GM12892 (cell line): ENCODE measurements around the gene FRY.

ENCODE experiments used
- DNase-seq: peaks from one replicate; pipeline ENCODE4 v3.0.0; 2011; ENCODE audit not compliant: insufficient read length
- FAIRE-seq: peaks from 2 replicates; lab custom pipeline; 2011; peaks lifted over from hg19 to GRCh38; lab: Jason Lieb, UNC
- POLR2A ChIP-seq: IDR thresholded peaks from 2 replicates; pipeline ENCODE4 v1.6.1; 2011; ENCODE audit warnings: low read depth, low read length, control low read depth
- POLR2AphosphoS5 ChIP-seq: IDR thresholded peaks from 2 replicates; pipeline ENCODE4 v1.6.1; 2011; ENCODE audit warnings: low read depth, low read length, control low read depth
- TAF1 ChIP-seq: IDR thresholded peaks from 2 replicates; pipeline ENCODE4 v1.6.1; 2011; ENCODE audit warnings: low read depth, mild to moderate bottlenecking, control low read depth, low read length, borderline replicate concordance

The FRY gene

DNA sequence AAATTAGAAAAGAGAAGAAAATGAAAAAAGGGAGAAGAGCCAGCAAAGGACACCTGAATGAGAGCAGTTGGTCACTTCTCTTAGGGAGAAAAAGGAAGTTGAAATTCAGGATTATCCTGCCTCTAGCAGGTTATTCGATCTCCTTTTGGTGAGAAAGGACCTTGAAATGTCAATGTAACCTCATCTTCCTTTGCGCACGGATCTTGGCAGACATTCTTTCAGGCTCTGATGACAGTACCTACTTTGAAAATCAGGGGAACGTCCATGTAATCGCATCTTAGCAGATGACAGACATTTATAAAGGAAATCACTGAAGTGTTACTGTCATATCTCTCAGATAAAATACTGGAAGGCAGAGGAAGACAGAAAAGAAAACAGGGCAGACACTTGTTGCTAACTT is 36.7 kb downstream of the FRY start:
- FAIRE-seq, result no peak

GRCh38 chr13:32073180-32073864 is 41.7 kb downstream of the FRY start:
- FAIRE-seq (no peak), DNase-seq (no peak)
- TF ChIP-seq POLR2AphosphoS5, result no peak
- no peak for TF ChIP-seq POLR2A
- no peak for TF ChIP-seq TAF1

More for the DNA sequence above, 36.7 kb downstream of the FRY start:
- TF ChIP-seq TAF1, result no peak
- DNase-seq, result no peak

GRCh38 chr13:32075170-32075851 is 43.7 kb downstream of the FRY start:
- TF ChIP-seq POLR2A (no peak), TAF1 (no peak), POLR2AphosphoS5 (no peak)
- FAIRE-seq (no peak), DNase-seq (no peak)

- FAIRE-seq, result no peak
- no peak for DNase-seq
Measured at GRCh38 chr13:32079587-32079986, 48.0 kb downstream of the FRY start.

DNA sequence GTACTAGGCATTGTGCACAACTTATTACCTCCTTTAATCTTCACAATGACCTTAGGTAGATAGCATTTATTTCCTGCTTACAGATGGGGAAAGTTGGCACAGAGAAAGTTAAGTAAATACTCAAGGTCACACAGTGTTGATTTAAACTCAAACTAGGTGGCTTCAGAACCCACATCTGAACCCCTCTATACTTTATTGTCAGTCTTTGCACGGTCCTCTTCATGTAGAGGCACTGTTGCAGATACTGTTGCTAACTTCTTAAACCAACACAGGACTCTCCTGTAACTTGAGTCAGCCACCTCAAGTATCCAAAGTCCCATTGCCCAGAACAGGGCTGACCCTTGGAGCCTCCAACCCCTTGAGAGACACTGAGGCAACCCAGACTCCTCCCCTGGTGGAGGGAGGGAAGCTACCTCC is 48.8 kb downstream of the FRY start:
- FAIRE-seq (no peak), DNase-seq (no peak)
- TF ChIP-seq POLR2A (no peak), TAF1 (no peak), POLR2AphosphoS5 (no peak)

More at GRCh38 chr13:32079587-32079986, 48.0 kb downstream of the FRY start:
- TF ChIP-seq POLR2AphosphoS5 (no peak), TAF1 (no peak), POLR2A (no peak)

GRCh38 chr13:32081591-32081990 is 50.0 kb downstream of the FRY start:
- FAIRE-seq (no peak), DNase-seq (no peak)
- TF ChIP-seq POLR2AphosphoS5, result no peak

DNA sequence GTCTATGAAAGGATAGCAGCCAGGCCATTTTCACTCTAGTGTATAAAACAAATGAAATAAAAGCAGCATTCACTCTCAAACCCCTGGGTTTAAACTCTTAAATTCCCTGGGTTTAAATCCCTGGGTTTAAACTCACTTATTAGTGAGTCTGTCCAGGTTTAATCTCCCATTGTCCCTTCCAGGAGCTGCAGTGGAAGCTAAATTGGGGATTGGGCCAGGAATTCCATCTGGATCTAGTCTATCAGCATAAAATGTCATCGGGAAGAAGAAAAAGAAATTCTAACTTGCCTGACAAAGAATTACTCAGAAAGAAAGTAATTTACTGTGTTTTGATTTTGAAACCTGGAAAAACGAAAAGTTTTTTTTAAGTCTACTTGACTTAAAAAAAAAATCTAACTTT is 54.8 kb downstream of the FRY start:
- DNase-seq, result no peak
- FAIRE-seq, result no peak
- TF ChIP-seq TAF1, result no peak
- TF ChIP-seq POLR2A, result no peak
- TF ChIP-seq POLR2AphosphoS5, result no peak

- TF ChIP-seq TAF1, result no peak
- no peak for TF ChIP-seq POLR2AphosphoS5
- TF ChIP-seq POLR2A, result no peak
- FAIRE-seq (peak; percentile 50), DNase-seq (no peak)
Measured at GRCh38 chr13:32086791-32087441, 55.3 kb downstream of the FRY start.

GRCh38 chr13:32087955-32088747 is 56.6 kb downstream of the FRY start:
- FAIRE-seq (no peak), DNase-seq (no peak)
- no peak for TF ChIP-seq POLR2AphosphoS5
- no peak for TF ChIP-seq POLR2A
- no peak for TF ChIP-seq TAF1

DNA sequence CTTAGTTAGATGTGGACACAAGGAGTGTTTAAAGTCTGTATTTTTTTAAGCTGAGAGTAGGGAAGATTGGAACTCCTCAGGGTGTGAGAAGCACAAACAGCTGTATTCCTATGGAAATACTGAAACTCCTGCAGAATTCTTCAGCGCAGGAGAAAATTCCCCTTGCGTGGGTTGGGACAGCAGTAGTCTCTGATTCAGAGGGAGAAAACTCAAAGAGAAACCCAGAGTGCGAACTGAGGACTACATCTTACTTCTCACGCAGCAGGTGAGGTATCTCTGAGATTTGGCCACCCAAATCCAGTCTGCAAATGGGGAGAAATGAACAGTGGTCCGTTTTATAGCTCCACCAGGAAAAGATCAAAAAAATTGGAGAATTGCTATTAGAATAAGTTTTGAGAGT is 60.9 kb downstream of the FRY start:
- no peak for DNase-seq
- TF ChIP-seq TAF1 (no peak), POLR2AphosphoS5 (no peak), POLR2A (no peak)
- FAIRE-seq, result no peak

DNA sequence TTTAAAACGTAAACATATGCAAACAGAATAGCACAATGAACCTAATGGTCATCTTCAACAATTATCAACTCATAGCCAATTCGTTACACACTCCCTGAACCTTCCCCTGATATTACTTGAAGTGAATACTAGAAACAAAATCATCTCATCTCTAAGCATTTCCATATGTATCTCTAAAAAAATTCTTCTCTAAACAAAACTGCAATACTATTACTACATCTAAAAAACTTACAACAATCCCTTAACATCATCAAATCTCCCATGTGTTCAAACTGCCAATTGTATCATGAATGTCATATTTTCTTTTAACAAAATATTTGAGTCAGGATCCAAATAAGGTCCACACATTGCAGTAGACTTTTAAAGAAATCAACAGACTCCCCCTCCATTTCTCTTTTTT is 61.4 kb downstream of the FRY start:
- TF ChIP-seq POLR2AphosphoS5 (no peak), TAF1 (no peak), POLR2A (no peak)

DNA sequence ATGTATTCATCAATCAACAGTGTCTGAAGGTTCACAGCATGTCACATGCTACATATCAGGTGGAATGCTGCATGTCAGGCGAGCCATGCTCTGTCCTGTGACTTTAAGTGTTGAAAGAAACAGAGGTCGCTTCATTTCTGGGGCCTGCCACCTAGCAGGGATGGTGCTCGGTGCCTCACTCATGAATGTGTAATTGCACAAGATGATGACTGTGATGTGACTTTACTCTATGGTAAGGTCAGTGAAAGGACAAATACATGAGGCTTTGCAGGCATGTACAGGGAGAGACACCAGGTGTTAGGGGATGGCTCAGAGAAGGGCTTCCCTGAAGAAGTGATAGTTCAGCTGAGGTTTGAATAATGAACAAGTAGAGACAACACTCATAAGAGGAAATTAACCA is 66.7 kb downstream of the FRY start:
- TF ChIP-seq TAF1 (no peak), POLR2A (no peak), POLR2AphosphoS5 (no peak)
- FAIRE-seq (no peak), DNase-seq (no peak)

More for the DNA sequence above, 61.4 kb downstream of the FRY start:
- no peak for FAIRE-seq
- no peak for DNase-seq
